ENCODE results near the gene PEX11A. TPM values are rescaled to one million over a fixed set of nuclear protein-coding genes. Genes with fewer than 3 reads are reported as not detected.

PEX11A gene
- total RNA-seq, 4 donors from 2014 or later, result 4.1 to 50.8 (median 15.7) TPM

GRCh38 chr15:89654301-89654761, 36.2 kb downstream of the PEX11A start:
- H3K4me3 ChIP-seq, result peak overlapping the region in 3 of 4 donors; percentile 40 to 65 (median 61)
- no peak overlapping the region for H3K27ac ChIP-seq
- H3K4me1 ChIP-seq, result peaks cover 0 to 13% (median 6%) of the 10 kb centered on the region in 4 donors
- no peaks in the 10 kb centered on the region for H3K9me3 ChIP-seq
- DNase-seq, result peak in 1 of 3 donors; percentile 36
- TF ChIP-seq CTCF (IDR thresholded peaks at IDR 0.05), result no peak
- H3K27me3 ChIP-seq, result peaks cover 0 to 7% of the 10 kb centered on the region in 2 donors
- H3K36me3 ChIP-seq, result no peaks in the 10 kb centered on the region

GRCh38 chr15:89653578-89653977, 37.0 kb downstream of the PEX11A start:
- Histone ChIP-seq H3K27me3 (peaks cover 0 to 7% of the 10 kb centered on the region in 2 donors), H3K4me1 (peaks cover 0 to 13% (median 6%) of the 10 kb centered on the region in 4 donors), H3K36me3 (no peaks in the 10 kb centered on the region), H3K27ac (no peak overlapping the region), H3K9me3 (no peaks in the 10 kb centered on the region), H3K4me3 (no peak overlapping the region)
- TF ChIP-seq CTCF (IDR thresholded peaks at IDR 0.05) (no peak), POLR2A (IDR thresholded peaks at IDR 0.05) (no peak)
- peak in 1 of 3 donors; percentile 9 for DNase-seq

GRCh38 chr15:89652666-89653065, 37.9 kb downstream of the PEX11A start:
- TF ChIP-seq POLR2A (IDR thresholded peaks at IDR 0.05) (no peak), CTCF (IDR thresholded peaks at IDR 0.05) (no peak)
- peaks cover 0 to 7% of the 10 kb centered on the region in 2 donors for H3K27me3 ChIP-seq
- DNase-seq, result peak in 1 of 3 donors; percentile 30
- H3K36me3 ChIP-seq, result no peaks in the 10 kb centered on the region
- H3K9me3 ChIP-seq, result no peaks in the 10 kb centered on the region
- peaks cover 0 to 13% (median 6%) of the 10 kb centered on the region in 4 donors for H3K4me1 ChIP-seq
- no peak overlapping the region for H3K27ac ChIP-seq
- H3K4me3 ChIP-seq, result no peak overlapping the region

- no peak overlapping the region for H3K27ac ChIP-seq
- no peaks in the 10 kb centered on the region for H3K36me3 ChIP-seq
- no peak overlapping the region for H3K4me3 ChIP-seq
- peaks cover 0 to 17% (median 6%) of the 10 kb centered on the region in 4 donors for H3K4me1 ChIP-seq
- TF ChIP-seq POLR2A (IDR thresholded peaks at IDR 0.05), result no peak
- H3K27me3 ChIP-seq, result peaks cover 0 to 7% of the 10 kb centered on the region in 2 donors
- peak in 1 of 3 donors; percentile 28 for DNase-seq
- H3K9me3 ChIP-seq, result no peaks in the 10 kb centered on the region
Measured at GRCh38 chr15:89652131-89652530, 38.4 kb downstream of the PEX11A start.

- no peak overlapping the region for H3K27ac ChIP-seq
- TF ChIP-seq POLR2A (IDR thresholded peaks at IDR 0.05) (no peak), CTCF (IDR thresholded peaks at IDR 0.05) (no peak)
- H3K36me3 ChIP-seq, result no peaks in the 10 kb centered on the region
- no peaks in the 10 kb centered on the region for H3K9me3 ChIP-seq
- H3K4me1 ChIP-seq, result peaks cover 0 to 8% (median under 1%) of the 10 kb centered on the region in 4 donors
- H3K27me3 ChIP-seq, result peaks cover 0 to 3% of the 10 kb centered on the region in 2 donors
- DNase-seq, result peak in 2 of 3 donors; percentile 15 to 39
- no peak overlapping the region for H3K4me3 ChIP-seq
Measured at GRCh38 chr15:89649716-89650115, 40.8 kb downstream of the PEX11A start.

GRCh38 chr15:89649013-89649625, 41.4 kb downstream of the PEX11A start:
- Histone ChIP-seq H3K27me3 (no peaks in the 10 kb centered on the region), H3K4me1 (peaks cover 0 to 4% (median 0%) of the 10 kb centered on the region in 4 donors), H3K4me3 (no peak overlapping the region), H3K36me3 (no peaks in the 10 kb centered on the region), H3K27ac (no peak overlapping the region), H3K9me3 (no peaks in the 10 kb centered on the region)
- peak in 2 of 3 donors; percentile 19 to 30 for DNase-seq
- TF ChIP-seq POLR2A (IDR thresholded peaks at IDR 0.05) (no peak), CTCF (IDR thresholded peaks at IDR 0.05) (no peak)

Measured in Peyer's patch (tissue), 4 donors.